ENCODE measurements around the gene NR0B1.

GRCh38 chrX:30307466-30307865, 1.7 kb downstream of the NR0B1 start:
- TF ChIP-seq EZH2 (IDR thresholded peaks at IDR 0.05; ENCODE audit: insufficient read depth, poor library complexity, severe bottlenecking) = no peak
- no peak for TF ChIP-seq EZH2phosphoT487 (IDR thresholded peaks at IDR 0.05; ENCODE audit: insufficient read depth, low read depth)
